ENCODE results near the gene DRGX.
A peak's percentile ranks its signal among the peaks of the same experiment; 100 is the strongest.

The DRGX gene

GRCh38 chr10:49395741-49396665 is at the start of gene DRGX:
TSS of gene DRGX (minus strand) at chr10:49396089. CDS start at chr10:49395440, 649 bp downstream.
- no peak for DNase-seq (ENCODE audit: low spot score)

- no peak for DNase-seq (ENCODE audit: low spot score)
Measured at GRCh38 chr10:49444349-49444748, 48.5 kb upstream of the DRGX start.

GRCh38 chr10:49442863-49443262 is 47.0 kb upstream of the DRGX start:
- no peak for DNase-seq (ENCODE audit: low spot score)

GRCh38 chr10:49441488-49442476 is 45.9 kb upstream of the DRGX start:
- no peak for DNase-seq (ENCODE audit: low spot score)

- no peak for DNase-seq (ENCODE audit: low spot score)
Measured at GRCh38 chr10:49435225-49435624, 39.3 kb upstream of the DRGX start.

- no peak for DNase-seq (ENCODE audit: low spot score)
Measured at GRCh38 chr10:49433069-49433468, 37.2 kb upstream of the DRGX start.

GRCh38 chr10:49431426-49431825 is 35.5 kb upstream of the DRGX start:
- no peak for DNase-seq (ENCODE audit: low spot score)

GRCh38 chr10:49429458-49429857 is 33.6 kb upstream of the DRGX start:
- DNase-seq (ENCODE audit: low spot score) = no peak

- DNase-seq (ENCODE audit: low spot score) = no peak
Measured at GRCh38 chr10:49426490-49427360, 30.8 kb upstream of the DRGX start.

GRCh38 chr10:49419005-49419404 is 23.1 kb upstream of the DRGX start:
- no peak for DNase-seq (ENCODE audit: low spot score)

GRCh38 chr10:49418328-49418727 is 22.4 kb upstream of the DRGX start:
- no peak for DNase-seq (ENCODE audit: low spot score)

- no peak for DNase-seq (ENCODE audit: low spot score)
Measured at GRCh38 chr10:49418053-49418326, 22.1 kb upstream of the DRGX start.

- DNase-seq (ENCODE audit: low spot score) = no peak
Measured at GRCh38 chr10:49417311-49418052, 21.6 kb upstream of the DRGX start.

GRCh38 chr10:49415846-49416245 is 20.0 kb upstream of the DRGX start:
- DNase-seq (ENCODE audit: low spot score) = no peak

GRCh38 chr10:49415109-49415508 is 19.2 kb upstream of the DRGX start:
- no peak for DNase-seq (ENCODE audit: low spot score)

- no peak for DNase-seq (ENCODE audit: low spot score)
Measured at GRCh38 chr10:49414496-49414895, 18.6 kb upstream of the DRGX start.

GRCh38 chr10:49412571-49412970 is 16.7 kb upstream of the DRGX start:
- no peak for DNase-seq (ENCODE audit: low spot score)

GRCh38 chr10:49410365-49411074 is 14.6 kb upstream of the DRGX start:
- DNase-seq (ENCODE audit: low spot score) = no peak

GRCh38 chr10:49409755-49410154 is 13.9 kb upstream of the DRGX start:
- no peak for DNase-seq (ENCODE audit: low spot score)

- peak; percentile 11 for DNase-seq (ENCODE audit: low spot score)
Measured at GRCh38 chr10:49408519-49409306, 12.8 kb upstream of the DRGX start.

Data from activated CD4-positive, alpha-beta T cell treated with anti-CD3 and anti-CD28 coated beads, Interleukin-2, Interleukin-4, amounts not matched to agents 100 ng/mL and 50 ng/mL, durations not matched to agents 16 hours and 8 hours (primary cell).